ENCODE results near the gene CASS4. TPM values are rescaled to one million over a fixed set of nuclear protein-coding genes. Genes with fewer than 3 reads are reported as not detected.

Gene CASS4
- total RNA-seq, 4 donors from 2014 or later: 1.1 to 1.4 (median 1.1) TPM; not detected in 1

DNA sequence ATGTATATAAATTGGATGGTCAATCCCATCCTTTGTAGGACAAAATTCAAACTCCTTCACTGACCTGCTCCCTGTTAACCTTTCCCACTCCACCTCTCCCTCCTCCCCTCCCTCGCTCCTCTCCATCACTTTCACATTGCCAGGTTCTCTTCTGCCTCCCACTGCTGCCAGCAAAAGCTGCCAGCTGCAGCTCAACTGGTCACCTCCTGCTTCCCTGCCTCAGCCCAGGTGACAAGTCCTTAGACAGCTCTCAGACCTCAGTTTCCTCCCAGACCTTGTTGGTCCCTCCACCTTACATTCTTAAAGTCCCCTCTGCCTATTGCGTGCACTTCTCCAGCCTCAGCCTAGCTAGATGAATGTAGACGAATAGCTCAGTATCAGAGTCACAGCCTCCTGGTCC is 33.1 kb downstream of the CASS4 start:
- H3K4me3 ChIP-seq: no peak overlapping the region
- TF ChIP-seq, protein P1, sequence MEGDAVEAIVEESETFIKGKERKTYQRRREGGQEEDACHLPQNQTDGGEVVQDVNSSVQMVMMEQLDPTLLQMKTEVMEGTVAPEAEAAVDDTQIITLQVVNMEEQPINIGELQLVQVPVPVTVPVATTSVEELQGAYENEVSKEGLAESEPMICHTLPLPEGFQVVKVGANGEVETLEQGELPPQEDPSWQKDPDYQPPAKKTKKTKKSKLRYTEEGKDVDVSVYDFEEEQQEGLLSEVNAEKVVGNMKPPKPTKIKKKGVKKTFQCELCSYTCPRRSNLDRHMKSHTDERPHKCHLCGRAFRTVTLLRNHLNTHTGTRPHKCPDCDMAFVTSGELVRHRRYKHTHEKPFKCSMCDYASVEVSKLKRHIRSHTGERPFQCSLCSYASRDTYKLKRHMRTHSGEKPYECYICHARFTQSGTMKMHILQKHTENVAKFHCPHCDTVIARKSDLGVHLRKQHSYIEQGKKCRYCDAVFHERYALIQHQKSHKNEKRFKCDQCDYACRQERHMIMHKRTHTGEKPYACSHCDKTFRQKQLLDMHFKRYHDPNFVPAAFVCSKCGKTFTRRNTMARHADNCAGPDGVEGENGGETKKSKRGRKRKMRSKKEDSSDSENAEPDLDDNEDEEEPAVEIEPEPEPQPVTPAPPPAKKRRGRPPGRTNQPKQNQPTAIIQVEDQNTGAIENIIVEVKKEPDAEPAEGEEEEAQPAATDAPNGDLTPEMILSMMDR (IDR thresholded peaks at IDR 0.05): no peak
- TF ChIP-seq EP300 (IDR thresholded peaks at IDR 0.05; ENCODE audit: low read depth) (no peak), POLR2A (IDR thresholded peaks at IDR 0.05) (no peak), POLR2AphosphoS5 (IDR thresholded peaks at IDR 0.05) (no peak)
- no peaks in the 10 kb centered on the region for H3K36me3 ChIP-seq
- in situ Hi-C loops (cut with MboI; ENCODE audit: low pct_ligation_motif_present in 1 of 4, low pct_unique_long_range_greater_than_20kb in 1 of 4, low sequenced_read_pairs in 3 of 4): no loop called here
- no peaks in the 10 kb centered on the region for H3K27me3 ChIP-seq
- H3K9me3 ChIP-seq: no peaks in the 10 kb centered on the region
- WGBS, 2 donors (ENCODE audit: low coverage in 1 of 2): 84 to 93% methylated on average over 2 to 3 of the region's 3 CpGs
- DNase-seq: no peak
- peaks cover 0 to 6% (median 0%) of the 10 kb centered on the region in 4 donors for H3K4me1 ChIP-seq
- intact Hi-C loops (cut with DNase I; ENCODE audit: low total_unique reads): no loop called here
- H3K27ac ChIP-seq: no peak overlapping the region

DNA sequence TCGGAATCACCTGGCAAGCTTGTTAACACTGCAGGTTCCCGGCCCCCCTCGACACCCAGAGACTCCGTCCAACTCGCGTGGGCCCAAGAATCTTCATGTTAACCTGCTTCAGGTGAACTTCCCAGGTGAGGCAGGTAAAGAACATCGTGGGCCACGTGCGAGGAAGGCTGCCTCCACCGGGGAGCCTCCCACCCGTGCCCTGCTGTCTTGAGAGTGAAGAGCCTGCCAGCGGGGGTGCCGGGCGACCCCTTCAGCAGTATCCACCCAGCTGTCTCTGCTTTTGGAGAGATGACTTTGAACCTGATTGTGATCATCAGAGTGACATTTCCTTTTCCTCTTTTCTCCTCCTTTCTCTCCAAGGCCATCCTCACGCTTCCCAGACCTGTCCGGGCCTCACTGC is 33.5 kb downstream of the CASS4 start:
- in situ Hi-C loops (cut with MboI; ENCODE audit: low pct_ligation_motif_present in 1 of 4, low pct_unique_long_range_greater_than_20kb in 1 of 4, low sequenced_read_pairs in 3 of 4): no loop called here
- 94 to 100% methylated on average over 1 to 16 of the region's 16 CpGs for WGBS, 2 donors (ENCODE audit: low coverage in 1 of 2)
- Histone ChIP-seq H3K4me3 (no peak overlapping the region), H3K27ac (no peak overlapping the region), H3K9me3 (no peaks in the 10 kb centered on the region), H3K4me1 (peaks cover 0 to 2% (median 0%) of the 10 kb centered on the region in 4 donors), H3K36me3 (no peaks in the 10 kb centered on the region), H3K27me3 (no peaks in the 10 kb centered on the region)
- intact Hi-C loops (cut with DNase I; ENCODE audit: low total_unique reads): no loop called here
- no peak for DNase-seq
- TF ChIP-seq, protein P1 (IDR thresholded peaks at IDR 0.05): no peak
- no peak for TF ChIP-seq POLR2AphosphoS5 (IDR thresholded peaks at IDR 0.05)
- TF ChIP-seq POLR2A (IDR thresholded peaks at IDR 0.05): no peak
- no peak for TF ChIP-seq EP300 (IDR thresholded peaks at IDR 0.05; ENCODE audit: low read depth)

DNA sequence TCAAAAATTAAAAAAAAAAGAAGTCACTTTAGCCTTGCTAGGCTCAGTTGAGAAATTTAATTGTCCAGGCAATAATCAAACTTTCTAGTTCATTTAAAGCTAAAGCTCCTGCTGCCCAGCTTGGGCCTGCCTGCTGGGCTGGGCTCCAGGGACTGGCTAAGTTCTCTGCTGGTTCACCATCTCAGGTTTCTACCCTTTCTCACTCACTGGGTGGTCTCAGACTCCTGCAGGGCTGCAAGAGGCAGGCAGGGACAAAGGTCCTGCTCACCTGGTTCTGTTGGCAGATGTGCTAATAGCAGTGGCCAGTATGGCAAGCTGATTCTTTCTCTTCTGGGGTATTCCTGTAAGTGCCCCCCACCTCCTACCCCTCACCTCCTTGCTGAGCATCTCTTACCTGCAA is 35.2 kb downstream of the CASS4 start:
- H3K27ac ChIP-seq: no peak overlapping the region
- TF ChIP-seq, protein P1 (IDR thresholded peaks at IDR 0.05): no peak
- TF ChIP-seq POLR2AphosphoS5 (IDR thresholded peaks at IDR 0.05): no peak
- TF ChIP-seq EP300 (IDR thresholded peaks at IDR 0.05; ENCODE audit: low read depth): no peak
- TF ChIP-seq POLR2A (IDR thresholded peaks at IDR 0.05): no peak
- DNase-seq: no peak
- no peaks in the 10 kb centered on the region for H3K27me3 ChIP-seq
- intact Hi-C loops (cut with DNase I; ENCODE audit: low total_unique reads) (no loop called here), in situ Hi-C loops (cut with MboI; ENCODE audit: low pct_ligation_motif_present in 1 of 4, low pct_unique_long_range_greater_than_20kb in 1 of 4, low sequenced_read_pairs in 3 of 4) (no loop called here)
- H3K9me3 ChIP-seq: no peaks in the 10 kb centered on the region
- H3K36me3 ChIP-seq: no peaks in the 10 kb centered on the region
- no peaks in the 10 kb centered on the region for H3K4me1 ChIP-seq
- no peak overlapping the region for H3K4me3 ChIP-seq

DNA sequence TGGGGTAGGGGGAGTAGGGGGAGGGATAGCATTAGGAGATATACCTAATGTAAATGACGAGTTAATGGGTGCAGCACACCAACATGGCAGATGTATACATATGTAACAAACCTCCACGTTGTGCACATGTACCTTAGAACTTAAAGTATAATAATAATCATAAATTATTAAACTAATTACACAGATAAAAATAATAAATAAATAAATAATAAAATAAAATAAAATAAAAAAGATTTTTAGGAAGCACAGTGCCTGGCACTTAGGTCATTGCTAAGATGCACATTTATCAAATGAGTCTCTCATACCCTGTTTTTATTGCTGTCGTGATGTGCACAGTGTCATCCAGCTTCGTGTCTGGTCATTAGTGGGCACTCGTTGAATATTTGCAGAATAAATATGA is 37.4 kb downstream of the CASS4 start:
- Histone ChIP-seq H3K36me3 (no peaks in the 10 kb centered on the region), H3K4me1 (no peaks in the 10 kb centered on the region), H3K27me3 (no peaks in the 10 kb centered on the region), H3K9me3 (no peaks in the 10 kb centered on the region), H3K4me3 (no peak overlapping the region), H3K27ac (no peak overlapping the region)
- 91 to 92% methylated on average over 4 to 5 of the region's 5 CpGs for WGBS, 2 donors (ENCODE audit: low coverage in 1 of 2)
- TF ChIP-seq POLR2A (IDR thresholded peaks at IDR 0.05) (no peak), POLR2AphosphoS5 (IDR thresholded peaks at IDR 0.05) (no peak), EP300 (IDR thresholded peaks at IDR 0.05; ENCODE audit: low read depth) (no peak)
- TF ChIP-seq, protein P1 (IDR thresholded peaks at IDR 0.05): no peak
- intact Hi-C loops (cut with DNase I; ENCODE audit: low total_unique reads): no loop called here
- DNase-seq: no peak
- in situ Hi-C loops (cut with MboI; ENCODE audit: low pct_ligation_motif_present in 1 of 4, low pct_unique_long_range_greater_than_20kb in 1 of 4, low sequenced_read_pairs in 3 of 4): no loop called here

Data from transverse colon (tissue), 4 donors.